Measurements from ENCODE around the gene UFSP1. TPM values are rescaled to one million over a fixed set of nuclear protein-coding genes. Genes with fewer than 3 reads are reported as not detected.

UFSP1 gene
- total RNA-seq, 1 experiment from 2014 or later, result 5.6 TPM

DNA sequence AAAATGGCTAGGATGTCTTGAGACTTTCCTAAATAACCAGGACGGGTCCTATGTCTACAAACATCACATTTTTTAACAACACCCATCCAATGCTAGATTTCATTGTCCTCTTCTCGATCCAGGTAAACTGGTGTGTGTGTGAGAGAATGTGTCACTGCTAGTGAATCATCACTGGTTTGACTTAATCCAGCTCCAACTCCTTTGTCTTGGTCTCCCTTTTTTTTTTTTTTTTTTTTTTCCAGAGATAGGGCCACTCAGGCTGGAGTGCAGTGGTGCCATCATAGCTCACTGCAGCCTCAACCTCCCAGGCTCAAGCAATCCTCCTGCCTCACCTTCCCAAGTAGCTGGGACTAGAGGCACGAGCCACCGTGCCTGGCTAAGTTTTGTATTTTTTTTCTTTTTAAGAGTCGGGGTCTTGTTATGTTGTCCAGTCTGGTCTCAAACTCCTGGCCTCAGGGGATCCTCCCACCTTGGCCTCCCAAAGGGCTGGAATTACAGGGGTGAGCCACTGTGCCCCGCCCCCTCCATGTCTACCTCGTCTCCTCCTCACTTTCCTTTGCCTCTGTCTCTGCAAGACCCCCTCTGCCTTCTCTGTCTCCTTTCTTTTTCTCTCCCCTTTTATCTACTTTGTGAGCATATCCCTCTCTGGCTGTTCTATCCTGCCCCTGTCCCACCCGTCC is 2.2 kb upstream of the UFSP1 start:
- H3K4me2 ChIP-seq (ENCODE audit: low read length), result peak overlapping the region; percentile 98
- H3K4me1 ChIP-seq (ENCODE audit: control insufficient read depth in 1 of 2, insufficient read depth in 2 of 2, low read length in 2 of 2), result peaks cover 12 to 67% of the 10 kb centered on the region in 2 experiments
- no peak overlapping the region for H3K9ac ChIP-seq (ENCODE audit: low read length)
- ChIA-PET RAD21 (ENCODE audit: low non-redundant PET in 1 of 2, low total read pairs in 2 of 2, uncharacterized antibody in 2 of 2, unreplicated experiment in 2 of 2) (no interaction called here), CTCF (interaction anchor here (0.6 to 1.4 kb wide), 2 partner anchors 167 to 320 kb away, joined by 3 read pairs; no protein-coding TSS in a partner anchor), POLR2A (interaction anchor here (0.6 to 1.0 kb wide), 2 partner anchors 17 to 296 kb away, joined by 3 to 4 read pairs; partner anchors contain the start of gene SRRT)
- no peaks in the 10 kb centered on the region for H3K9me3 ChIP-seq (ENCODE audit: control insufficient read depth in 1 of 2, insufficient read depth in 1 of 2, low read depth in 1 of 2, low read length in 2 of 2)
- H3K27ac ChIP-seq (ENCODE audit: low read depth, low read length), result no peak overlapping the region
- no peaks in the 10 kb centered on the region for H3K9me2 ChIP-seq (ENCODE audit: insufficient read depth)
- H3K36me3 ChIP-seq (ENCODE audit: control insufficient read depth in 1 of 2, insufficient read depth in 2 of 2, low read length in 2 of 2), result peaks cover 11 to 25% of the 10 kb centered on the region in 2 experiments; a peak in 3 of 4 replicates
- DNase-seq (ENCODE audit: low read depth, low spot score) (no peak), ATAC-seq (no peak)
- intact Hi-C loops (cut with micrococcal nuclease), result no loop called here
- H3K27me3 ChIP-seq (ENCODE audit: insufficient read depth, low read length), result no peaks in the 10 kb centered on the region; the same call in 1 of the 2 replicates
- no peak overlapping the region for H3K4me3 ChIP-seq (replicated peaks in 1 of 2; ENCODE audit: low read depth in 1 of 2, low read length in 2 of 2)
- H2AFZ ChIP-seq (ENCODE audit: low read depth, low read length, poor library complexity, severe bottlenecking), result no peak overlapping the region
- no TSS peak for BruUV-seq (replicated peaks)
- peaks cover 27% of the 10 kb centered on the region for H3K79me2 ChIP-seq (ENCODE audit: insufficient read depth, low read length)
- no peak for TF ChIP-seq ELF1 (IDR thresholded peaks at IDR 0.05; ENCODE audit: borderline replicate concordance, low read depth)
- TF ChIP-seq, protein P1, sequence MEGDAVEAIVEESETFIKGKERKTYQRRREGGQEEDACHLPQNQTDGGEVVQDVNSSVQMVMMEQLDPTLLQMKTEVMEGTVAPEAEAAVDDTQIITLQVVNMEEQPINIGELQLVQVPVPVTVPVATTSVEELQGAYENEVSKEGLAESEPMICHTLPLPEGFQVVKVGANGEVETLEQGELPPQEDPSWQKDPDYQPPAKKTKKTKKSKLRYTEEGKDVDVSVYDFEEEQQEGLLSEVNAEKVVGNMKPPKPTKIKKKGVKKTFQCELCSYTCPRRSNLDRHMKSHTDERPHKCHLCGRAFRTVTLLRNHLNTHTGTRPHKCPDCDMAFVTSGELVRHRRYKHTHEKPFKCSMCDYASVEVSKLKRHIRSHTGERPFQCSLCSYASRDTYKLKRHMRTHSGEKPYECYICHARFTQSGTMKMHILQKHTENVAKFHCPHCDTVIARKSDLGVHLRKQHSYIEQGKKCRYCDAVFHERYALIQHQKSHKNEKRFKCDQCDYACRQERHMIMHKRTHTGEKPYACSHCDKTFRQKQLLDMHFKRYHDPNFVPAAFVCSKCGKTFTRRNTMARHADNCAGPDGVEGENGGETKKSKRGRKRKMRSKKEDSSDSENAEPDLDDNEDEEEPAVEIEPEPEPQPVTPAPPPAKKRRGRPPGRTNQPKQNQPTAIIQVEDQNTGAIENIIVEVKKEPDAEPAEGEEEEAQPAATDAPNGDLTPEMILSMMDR (IDR thresholded peaks at IDR 0.05 in 2 of 3, conservative IDR thresholded peaks at IDR 0.05 in 1 of 3; ENCODE audit: borderline replicate concordance in 1 of 3, insufficient read depth in 1 of 3, low read depth in 2 of 3, low read length in 2 of 3), result no peak
- no peak for TF ChIP-seq RAD21 (IDR thresholded peaks at IDR 0.05; ENCODE audit: low read depth)
- TF ChIP-seq ZFX (IDR thresholded peaks at IDR 0.05), result no peak
- H4K20me1 ChIP-seq (ENCODE audit: insufficient read depth), result no peaks in the 10 kb centered on the region
